Measurements from ENCODE around the gene PANK4.
"Not testable (repeated sequence)": the region's sequence is repeated elsewhere in the genome, so short reads cannot be mapped to it uniquely, and the experiment has no call there.

The PANK4 gene

DNA sequence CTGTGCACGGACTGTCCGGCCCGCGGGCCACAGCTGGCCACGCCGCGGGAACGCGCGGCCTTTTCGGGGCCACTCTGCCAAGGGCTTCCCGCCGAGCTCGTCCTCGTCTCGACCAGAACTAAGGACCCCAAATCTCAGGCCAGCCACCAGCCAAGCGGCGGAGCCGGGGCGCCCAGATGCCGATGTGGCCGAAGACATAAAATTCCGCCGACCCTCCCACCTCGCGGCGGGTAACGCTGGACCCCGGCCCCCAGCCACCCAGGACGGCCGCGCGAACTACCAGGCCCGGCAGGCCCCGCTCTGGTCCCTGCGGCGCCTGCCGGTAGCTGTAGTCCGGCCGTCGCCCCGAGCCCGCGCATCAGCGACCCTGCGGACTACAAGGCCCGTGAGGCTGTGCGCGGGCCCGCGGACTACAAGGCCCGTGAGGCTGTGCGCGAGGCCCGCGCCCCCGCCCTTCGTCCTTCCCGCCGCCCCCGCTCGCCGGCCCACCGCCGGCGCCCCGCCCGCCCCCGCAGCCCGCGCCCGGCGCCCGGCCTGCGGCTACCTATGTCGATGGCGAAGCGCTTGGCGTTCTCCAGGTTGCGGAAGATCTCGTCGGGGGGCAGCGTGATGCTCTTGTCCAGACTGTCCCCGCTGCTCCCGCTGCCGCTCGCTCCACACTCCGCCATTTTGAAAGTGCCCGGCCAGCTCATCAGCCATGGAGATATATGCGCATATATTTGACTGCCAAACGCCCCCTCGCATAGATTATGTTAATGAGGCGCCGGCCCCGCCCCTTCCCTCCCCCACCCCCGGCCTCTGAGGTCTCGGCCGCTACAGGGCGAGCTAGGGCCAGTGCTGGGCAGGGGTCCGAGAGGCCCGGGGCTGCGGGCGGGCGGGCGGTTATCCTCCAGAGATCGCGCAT lies at the start of gene PANK4:
Gene PANK4 (minus strand): TSS at position 677 of the 904 bp plus-strand sequence. CDS start 9 bp downstream, at position 668.
- DNase-seq: peak; percentile 93

DNA sequence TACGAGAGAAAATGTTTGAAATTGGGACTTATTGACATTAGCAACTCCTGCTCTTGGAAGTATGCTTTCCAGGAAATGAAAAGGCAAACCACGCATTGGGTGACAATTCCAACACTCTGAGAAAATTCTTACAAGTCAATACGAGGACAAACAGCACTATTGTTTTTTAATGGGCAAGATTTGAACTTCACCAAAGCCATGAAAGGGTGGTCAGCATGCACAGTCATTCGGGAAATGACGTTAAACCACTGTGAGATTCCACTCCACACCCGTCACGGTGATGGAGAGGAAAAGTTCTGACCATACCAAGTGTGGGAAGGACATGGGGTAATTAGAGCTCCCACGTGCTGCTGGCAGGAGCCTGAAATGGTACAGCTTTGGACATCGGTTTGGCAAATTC lies 48.0 kb upstream of the PANK4 start:
- no peak for DNase-seq

DNA sequence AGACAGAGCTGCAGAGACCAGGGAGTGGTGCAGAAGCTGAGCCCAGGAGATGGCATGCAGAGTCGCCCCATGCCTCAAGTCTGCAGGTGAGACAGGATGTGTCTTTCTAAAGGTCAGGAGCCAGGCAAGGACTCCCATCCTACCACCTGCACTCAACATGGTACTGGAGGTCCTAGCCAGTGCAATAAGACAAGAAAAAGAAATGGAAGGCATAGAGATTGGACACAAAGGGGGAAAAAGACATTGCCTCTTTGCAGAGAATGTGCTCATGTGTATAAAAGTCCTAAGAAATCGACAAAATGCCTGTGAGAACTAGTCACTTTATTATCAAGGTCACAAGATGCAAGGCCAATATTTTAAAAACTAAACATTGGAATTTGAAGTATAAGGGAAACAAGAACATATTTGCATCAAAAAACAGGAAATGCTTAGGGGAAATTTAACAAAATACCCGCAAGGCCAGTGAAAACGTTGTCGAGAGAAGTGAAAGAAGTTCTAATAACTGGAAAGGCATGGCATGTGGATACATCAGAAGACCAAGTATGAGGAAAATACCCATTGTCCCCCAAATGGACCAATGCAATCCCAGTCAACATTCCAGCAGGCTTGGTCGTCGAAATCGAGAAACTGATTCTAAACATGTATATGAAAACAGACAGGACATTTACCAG lies 47.0 kb upstream of the PANK4 start:
- DNase-seq: no peak

DNA sequence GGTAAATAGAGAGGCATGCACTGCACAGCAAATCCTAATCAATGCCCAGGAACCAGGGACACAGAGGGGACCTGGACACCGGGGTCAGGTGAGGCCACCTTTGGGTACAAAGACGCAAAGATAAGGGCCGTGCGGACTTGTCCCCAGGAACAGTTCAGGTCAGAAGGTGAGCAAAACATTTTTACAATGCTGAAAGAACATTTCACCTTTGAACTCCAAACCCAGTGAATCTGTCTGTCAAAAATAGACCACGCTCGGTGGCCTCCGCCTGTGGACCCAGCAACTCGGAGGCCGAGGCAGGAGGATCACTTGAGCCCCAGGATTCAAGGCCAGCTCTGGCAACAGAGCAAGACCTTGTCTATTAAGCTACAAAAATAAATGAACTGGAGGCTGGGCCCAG lies 45.0 kb upstream of the PANK4 start:
- no peak for DNase-seq

DNA sequence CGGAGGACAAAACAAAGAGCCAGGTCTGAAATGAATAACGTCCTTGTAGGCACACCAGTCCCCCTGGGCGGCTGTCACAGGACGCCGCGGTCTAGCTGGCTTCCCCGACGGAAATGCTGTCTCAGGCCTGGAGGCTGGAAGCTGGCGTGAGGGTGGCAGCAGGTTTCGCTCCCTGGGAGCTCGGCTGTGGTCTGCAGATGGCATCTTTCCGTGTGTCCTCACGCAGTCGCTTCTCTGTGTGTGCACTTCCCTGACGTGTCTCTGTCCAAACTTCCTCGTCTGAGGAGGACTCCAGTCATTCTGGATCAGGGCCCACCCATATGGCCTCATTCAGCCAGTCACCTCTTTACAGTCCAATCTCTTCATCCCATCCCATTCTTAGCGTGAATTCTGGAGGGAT lies 43.9 kb upstream of the PANK4 start:
- DNase-seq: no peak

DNA sequence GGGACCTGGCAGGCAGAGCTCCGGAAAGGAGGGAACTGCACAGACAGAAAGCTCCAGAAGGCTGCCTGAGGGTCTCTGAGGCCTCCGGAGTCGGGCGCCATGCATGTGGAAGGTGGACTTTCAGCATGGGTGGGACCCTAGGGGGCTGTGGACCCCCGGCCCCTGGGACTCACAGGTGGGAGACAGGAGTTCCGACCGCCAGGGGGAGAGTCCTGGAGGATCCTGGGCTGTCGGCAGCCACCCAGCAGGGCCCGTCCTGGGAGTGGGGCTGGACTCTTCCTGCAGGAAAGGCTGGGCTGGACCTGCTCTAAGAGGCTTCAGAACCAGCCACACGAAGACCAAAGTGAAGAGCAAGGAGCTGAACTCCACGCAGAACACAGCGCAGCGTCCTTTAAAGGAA lies 43.3 kb upstream of the PANK4 start:
- not testable (repeated sequence) for DNase-seq

DNA sequence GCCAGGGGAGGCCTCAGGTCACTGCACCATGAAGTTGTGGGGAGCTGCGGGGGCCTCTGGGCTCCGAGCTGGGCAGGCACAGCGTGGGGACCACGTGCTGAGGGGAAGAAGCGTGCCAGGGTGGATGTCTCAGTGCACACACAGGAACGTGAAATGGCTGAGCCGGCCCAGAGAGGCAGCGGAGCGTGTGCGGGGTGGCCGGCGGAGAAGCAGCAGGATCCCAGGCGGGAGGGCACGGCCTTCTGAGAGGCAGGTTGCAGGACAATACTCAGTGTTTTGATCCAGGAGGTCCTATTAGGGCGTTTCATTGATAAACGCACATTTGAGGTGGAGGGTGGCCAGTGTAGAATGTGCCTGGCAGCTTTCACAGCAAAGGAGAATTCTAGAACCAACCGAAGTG lies 42.7 kb upstream of the PANK4 start:
- DNase-seq: no peak

DNA sequence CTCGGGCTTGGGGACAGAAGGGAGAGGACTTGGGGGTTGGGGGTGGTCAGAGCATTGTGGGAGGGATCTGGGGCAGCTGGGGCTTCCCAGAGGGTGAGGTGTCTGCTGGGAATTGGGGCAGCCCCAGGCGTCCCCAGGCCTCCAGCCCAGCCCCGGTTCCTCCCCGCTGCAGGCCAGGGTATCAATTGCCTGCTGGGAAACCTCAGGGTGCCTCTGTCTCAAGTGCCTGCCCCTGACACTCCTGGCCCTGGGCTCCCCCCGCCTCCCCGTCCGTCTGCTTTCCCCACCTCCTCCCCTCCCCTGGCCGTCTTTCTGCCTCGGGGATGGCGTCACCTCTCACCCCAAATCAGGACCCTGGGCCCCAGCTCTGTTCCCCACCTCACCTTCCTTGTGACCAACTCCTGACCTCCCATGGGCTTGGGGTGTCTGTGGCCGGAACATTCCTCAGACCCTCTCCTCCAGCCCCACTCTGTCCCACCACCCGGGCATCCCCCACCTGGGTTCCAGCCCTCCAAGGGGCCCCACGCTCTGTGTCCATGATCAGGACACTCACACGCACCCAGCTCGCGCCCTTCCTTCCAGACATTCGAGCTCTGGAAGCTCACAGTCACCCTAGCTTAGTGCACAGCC lies 41.9 kb upstream of the PANK4 start:
- not testable (repeated sequence) for DNase-seq

DNA sequence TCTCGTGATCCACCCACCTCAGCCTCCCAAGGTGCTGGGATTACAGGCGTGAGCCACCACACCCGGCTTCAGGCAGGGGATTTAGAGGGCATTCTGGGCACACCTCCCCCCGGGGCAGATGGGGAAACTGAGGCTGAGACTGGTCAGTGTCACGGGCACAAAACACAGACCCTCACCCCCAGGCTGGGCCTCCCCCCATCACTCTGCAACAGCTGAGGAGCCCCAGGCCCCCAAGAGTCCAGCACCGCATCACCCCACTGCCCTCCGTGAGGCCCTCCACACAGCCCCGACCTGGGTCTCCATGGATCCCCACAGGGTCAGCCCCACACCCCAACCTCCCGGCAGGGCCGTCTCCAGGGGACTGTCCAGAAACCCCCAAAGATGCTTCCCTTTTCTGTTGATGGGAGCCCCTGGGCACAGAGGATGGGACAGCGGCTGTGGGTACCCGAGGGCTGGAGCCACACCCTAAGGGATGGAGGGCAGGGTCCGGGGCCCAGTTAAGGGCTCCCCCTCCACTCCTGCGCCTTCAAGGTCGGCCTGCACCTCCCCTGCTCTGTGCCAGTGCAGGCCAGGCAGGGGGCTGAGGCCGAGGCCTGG lies 40.8 kb upstream of the PANK4 start:
- DNase-seq: no peak

DNA sequence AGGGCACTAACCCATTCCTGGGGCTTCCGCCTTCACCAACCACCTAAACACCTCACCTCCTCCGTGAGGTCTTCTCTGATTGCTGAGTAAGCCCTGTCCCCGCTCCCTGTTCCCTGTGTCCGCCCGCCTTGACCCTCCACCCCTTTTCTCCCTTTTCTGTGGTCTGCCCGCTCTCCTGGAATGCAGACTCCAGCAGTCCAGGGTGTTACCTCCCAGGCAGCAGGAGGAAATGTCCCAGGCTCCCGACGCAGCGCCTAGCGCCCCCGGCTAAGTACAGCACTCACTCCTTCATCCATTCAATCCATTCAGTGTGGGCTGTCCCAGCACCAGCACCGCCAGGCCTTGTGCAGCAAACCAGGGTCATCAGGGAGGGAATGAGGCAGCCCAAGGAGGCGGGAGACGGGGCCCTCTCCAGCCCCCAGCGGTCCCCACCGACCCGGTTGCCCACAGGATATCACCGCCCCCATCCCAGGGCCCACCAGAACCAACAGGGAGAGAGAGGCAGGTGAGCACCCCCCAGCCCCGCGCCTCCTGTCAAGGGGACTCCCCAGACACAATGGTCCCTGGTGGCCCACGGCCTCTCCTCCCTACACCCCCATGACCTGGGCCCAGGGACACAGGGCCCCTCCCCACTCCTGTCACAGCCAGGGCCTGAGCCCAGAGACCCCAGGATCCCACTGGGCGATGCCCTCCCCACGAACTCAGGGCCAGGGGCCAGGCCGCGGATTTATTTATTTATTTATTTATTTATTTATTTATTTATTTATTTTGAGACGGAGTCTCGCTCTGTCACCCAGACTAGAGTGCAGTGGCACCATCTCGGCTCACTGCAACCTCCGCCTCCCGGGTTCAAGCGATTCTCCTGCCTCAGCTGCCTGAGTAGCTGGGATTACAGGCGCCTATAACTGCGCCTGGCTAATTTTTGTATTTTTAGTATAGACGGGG lies 40.0 kb upstream of the PANK4 start:
- no peak for DNase-seq

DNA sequence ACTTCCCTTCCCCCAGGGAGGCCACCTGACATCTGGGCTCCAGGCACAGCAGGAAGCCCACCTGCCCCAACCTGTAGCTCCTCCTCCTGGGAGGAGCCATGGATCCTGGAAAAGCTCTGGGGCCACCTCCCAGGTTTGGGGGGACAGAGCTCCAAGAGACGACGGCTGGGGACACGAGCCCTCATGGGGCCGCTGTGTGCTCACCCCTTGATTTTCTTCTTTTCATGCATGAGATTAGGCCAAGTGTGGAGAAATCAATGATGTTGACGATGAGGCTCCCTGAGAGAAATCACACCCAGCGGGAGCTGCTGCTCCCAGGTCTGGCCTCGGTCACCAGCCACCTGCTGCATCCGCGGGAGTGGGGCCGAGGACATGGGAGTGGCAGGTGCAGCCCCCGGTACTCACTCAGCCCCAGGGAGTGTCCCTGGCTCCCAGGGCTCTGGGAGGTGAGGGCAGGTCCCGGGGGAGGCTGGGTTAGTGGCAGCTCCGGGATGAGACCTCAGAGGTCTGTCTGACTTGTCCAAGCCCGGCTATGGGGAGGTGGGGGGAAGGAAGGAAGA lies 38.5 kb upstream of the PANK4 start:
- DNase-seq: no peak

DNA sequence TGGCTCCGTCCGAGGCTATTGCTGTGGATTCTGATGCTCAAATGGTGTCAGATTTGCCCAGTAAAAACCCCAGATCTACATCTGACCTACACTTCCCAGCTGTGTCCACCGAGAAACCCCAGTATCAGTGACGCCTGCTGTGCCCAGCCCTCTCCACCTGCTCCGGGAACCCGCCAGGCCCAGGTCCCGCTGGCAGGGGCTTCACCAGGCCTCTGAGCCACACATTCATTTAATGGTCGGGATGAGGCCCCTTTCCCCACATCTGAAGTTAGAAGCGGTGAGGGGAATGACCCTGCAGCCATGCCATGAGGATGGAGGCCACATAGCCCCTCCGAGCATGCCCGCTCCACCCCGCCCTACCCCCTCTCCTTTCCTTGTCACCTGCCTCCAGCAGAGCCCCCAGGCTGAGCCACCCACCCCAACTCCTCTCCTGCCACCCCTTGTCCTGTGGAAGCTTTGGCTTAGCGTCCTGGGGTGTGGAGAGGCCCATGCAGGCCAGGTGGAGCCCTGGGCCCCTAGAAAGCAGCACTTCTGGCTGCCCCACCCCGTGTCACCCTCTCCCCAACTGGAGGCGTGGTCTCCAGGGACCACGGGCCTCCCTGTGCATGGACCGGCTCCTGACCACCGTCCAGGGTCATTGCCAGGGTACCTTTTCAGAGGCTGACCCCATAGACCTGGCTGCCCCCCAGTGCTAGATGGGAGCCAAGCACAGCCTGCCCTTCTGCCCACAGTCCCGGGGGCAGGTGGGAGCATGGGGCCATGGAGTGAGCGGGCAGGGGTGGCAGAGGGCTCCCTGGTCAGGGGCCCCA lies 37.8 kb upstream of the PANK4 start:
- DNase-seq: no peak

DNA sequence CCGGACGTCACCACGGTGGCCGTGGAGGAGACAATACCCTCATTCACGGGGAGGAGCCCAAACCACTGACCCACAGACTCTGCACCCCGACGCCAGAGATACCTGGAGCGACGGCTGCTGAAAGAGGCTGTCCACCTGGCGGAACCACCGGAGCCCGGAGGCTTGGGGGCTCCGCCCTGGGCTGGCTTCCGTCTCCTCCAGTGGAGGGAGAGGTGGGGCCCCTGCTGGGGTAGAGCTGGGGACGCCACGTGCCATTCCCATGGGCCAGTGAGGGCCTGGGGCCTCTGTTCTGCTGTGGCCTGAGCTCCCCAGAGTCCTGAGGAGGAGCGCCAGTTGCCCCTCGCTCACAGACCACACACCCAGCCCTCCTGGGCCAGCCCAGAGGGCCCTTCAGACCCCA lies 36.8 kb upstream of the PANK4 start:
- no peak for DNase-seq

DNA sequence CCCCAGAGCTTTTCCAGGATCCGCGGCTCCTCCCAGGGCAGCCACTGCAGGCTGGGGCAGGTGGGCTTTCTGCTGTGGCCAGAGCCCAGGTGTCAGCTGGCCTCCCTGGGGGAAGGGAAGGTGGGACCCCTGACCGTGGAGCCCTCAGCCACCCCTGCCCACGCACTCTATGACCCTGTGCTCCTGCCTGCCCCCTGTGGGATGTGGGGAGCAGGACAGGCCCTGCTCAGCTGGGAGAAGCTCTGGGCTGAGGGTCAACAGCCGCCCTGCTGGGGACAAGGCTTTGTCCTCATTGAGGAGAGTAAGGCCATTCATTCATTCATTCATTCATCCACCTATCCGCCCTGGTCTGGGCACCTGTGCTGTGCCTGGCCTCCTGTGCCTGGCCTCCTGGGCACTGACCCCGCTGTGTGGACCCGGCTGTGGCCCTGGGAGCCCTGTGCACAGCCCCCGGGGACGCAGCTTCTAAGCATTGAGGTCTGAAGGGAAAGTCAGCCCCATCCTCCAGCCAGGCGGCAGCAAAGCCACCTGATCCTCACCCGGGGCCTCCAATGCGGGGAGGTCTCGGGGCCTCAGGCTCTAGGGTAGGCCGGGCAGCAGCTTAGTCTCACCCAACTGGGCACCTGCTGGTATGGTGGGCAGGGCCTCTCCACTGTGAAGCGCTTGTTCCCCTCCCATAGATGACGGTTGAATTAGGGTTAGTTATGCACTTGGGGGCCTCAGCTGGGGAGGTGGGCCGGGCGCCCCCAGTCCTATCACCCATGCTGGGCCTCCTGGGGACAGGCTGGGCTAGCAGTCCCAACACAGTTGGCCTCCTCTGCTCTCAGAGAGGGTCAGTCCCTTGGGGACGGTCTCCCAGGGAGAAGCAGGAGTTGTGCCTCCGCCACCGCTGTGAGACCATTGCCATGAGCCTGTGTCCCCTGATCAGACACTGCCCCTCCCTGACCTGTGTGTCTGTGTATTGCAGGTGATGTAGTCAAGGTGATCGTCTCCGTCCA lies 35.8 kb upstream of the PANK4 start:
- DNase-seq: no peak

DNA sequence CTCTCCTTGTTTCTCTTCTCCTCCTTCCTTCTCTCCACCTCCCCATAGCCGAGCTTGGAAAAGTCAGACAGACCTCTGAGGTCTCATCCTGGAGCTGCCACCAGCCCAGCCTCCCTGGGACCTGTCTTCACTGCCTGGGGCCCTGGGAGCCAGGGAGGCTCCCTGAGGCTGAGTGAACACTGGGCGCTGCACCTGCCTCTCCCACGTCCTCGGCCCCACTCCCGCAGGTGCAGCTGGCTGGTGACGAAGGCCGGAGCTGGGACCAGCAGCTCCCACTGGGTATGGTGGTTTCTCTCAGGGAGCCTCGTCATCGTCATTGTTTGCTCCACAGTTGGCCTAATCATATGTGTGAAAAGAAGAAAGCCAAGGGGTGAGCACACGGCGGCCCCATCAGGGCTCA lies 35.0 kb upstream of the PANK4 start:
- no peak for DNase-seq

DNA sequence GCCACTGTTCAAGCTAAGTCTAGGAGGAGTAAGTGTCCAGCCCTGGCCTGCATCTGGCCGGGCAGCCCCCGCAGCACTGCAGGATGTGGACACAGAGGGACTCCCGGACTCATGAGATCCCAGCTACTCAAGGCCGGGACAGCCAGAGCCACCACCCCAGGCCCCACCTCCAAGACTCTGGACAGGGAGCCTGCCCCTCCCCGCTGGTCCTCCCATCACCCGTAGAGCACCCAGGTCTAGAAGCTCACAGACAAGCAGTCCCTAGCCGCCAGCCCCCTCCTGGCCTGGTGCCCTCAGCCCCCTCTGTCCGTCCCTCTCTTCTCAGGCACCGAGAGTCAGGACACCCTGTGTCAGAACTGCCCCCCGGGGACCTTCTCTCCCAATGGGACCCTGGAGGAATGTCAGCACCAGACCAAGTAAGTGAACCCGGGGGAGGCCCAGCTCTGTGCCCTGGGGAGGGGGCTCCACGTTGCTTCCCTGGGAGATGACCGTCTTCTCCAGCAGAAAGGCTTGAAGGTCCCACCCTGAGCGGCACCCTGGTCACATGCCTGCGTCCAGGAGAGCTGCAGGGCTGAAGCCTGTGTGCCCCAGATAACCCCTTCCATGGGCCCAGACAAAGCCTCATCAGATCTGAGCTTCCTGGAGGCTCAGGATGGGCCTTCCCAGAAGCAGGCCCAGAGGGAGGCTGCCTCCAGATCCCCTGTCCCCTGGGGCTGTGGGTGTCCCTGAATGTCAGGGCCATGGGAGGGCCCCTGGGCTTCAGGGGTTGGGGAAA lies 34.1 kb upstream of the PANK4 start:
- no peak for DNase-seq

DNA sequence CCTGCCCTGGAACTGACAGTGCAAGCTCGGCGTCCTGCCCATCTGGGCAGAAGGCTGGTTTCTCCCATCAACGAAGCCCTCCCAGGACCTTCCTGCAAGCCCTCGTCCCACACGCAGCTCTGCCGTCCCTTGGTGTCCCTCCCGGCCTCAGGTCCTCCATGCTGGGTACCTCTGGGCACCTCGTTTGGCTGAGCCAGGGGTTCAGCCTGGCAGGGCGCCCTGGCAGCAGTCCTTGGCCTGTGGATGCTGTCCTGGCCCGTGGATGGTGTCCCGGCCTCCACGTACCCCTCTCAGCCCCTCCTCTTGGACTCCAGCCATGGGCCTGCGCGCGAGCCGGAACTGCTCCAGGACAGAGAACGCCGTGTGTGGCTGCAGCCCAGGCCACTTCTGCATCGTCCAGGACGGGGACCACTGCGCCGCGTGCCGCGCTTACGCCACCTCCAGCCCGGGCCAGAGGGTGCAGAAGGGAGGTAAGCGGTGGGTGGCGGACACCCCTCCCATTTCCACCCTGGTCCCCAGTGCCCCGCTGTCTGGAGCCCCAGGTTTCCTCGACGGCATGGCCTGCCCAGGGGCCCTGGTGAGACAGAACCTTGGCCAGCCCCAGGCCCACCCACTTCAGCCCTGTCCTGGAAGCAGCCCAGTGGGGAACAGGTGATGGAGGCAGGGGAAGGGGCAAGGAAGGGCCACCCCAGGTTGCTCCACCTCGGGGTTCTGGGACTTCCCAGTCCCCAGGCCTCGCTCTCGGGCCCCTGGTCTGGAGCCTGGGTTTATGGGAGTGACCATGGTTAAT lies 33.3 kb upstream of the PANK4 start:
- DNase-seq: no peak

DNA sequence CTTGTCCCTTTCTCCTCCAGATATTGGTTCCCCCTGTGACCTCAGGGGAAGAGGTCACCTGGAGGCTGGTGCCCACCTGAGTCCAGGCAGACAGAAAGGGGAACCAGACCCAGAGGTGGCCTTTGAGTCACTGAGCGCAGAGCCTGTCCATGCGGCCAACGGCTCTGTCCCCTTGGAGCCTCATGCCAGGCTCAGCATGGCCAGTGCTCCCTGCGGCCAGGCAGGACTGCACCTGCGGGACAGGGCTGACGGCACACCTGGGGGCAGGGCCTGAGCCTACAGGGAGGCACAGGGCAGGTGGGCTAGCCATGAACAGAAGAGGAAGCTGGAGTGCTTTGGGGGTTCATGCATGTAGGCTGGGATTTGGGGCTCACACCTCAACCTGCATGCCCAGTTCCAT lies 32.5 kb upstream of the PANK4 start:
- no peak for DNase-seq
